K562 (cell line): ENCODE data around the gene KRT85. TPM values are rescaled to one million over a fixed set of nuclear protein-coding genes. Genes with fewer than 3 reads are reported as not detected.

Source experiments
- ATAC-seq: fragments of 200-7000 bp; cut with Tn5 transposase; 3 replicates; pipeline ENCODE4 v1.9.1; 2020; ENCODE audit warnings: moderate library complexity
- BruUV-seq: library from RNA; stranded (reverse); fragments of 400-500 nt; replicated peaks from 2 replicates; lab custom pipeline; 2021; lab: Mats Ljungman, UMichigan
- CTCF ChIA-PET: fragments of 300-600 bp; formaldehyde crosslinking; extraction: SDS; loops from one replicate; lab custom pipeline; 2021; ENCODE audit warnings: low intra/inter-chr PET ratio; lab: Yijun Ruan, JAX
- POLR2A ChIA-PET: fragments of 300-600, 350-650 bp; sonication (Branson Sonifier 250); formaldehyde crosslinking; extraction: SDS; loops from one replicate; lab custom pipeline; 2021; ENCODE audit warnings: antibody characterized with exemption, inconsistent platforms; lab: Yijun Ruan, JAX
- DNase-seq, 4 experiments: peaks; one replicate each; pipeline versions ENCODE4 v3.0.0 to v3.0.0-alpha.2; 2011 to 2018; ENCODE audit warnings: low spot score in 3 of 4, mixed read lengths in 3 of 4; ENCODE audit errors: extremely low read depth in 1 of 4
- FAIRE-seq: peaks from 2 replicates; lab custom pipeline; 2011; peaks lifted over from hg19 to GRCh38; lab: Jason Lieb, UNC
- H2AFZ ChIP-seq: 2 replicates; pipeline ENCODE4 v1.6.0; 2011; ENCODE audit warnings: low read depth, low read length, control low read depth, inconsistent platforms
- H3K27ac ChIP-seq: fragments of 200-600 bp; 3 replicates; pipeline ENCODE4 v1.8.0; 2011; ENCODE audit warnings: low read depth, mild to moderate bottlenecking, control low read depth, inconsistent platforms, low read length, moderate library complexity, mixed read lengths; ENCODE audit errors: extremely low read depth
- H3K27me3 ChIP-seq, 2 experiments: fragments of 300-600 bp in 1 of 2; 2 replicates in 1 of 2; 3 replicates in 1 of 2; pipeline versions ENCODE4 v1.6.0 to v1.8.0; 2011; ENCODE audit warnings: inconsistent platforms in 2 of 2, low read length in 2 of 2, mild to moderate bottlenecking in 1 of 2, mixed read lengths in 1 of 2, moderate library complexity in 1 of 2; ENCODE audit not compliant: control insufficient read depth in 2 of 2, insufficient read depth in 2 of 2
- H3K36me3 ChIP-seq: fragments of 300-600 bp; 3 replicates; pipeline ENCODE4 v1.8.0; 2011; ENCODE audit warnings: mild to moderate bottlenecking, low read length, inconsistent platforms; ENCODE audit not compliant: control insufficient read depth, insufficient read depth
- H3K4me1 ChIP-seq, 2 experiments: fragments of 200-600 bp in 1 of 2; replicated peaks in 1 of 2; 2 replicates in 1 of 2; 3 replicates in 1 of 2; pipeline versions ENCODE4 v1.5.1 to v1.8.0; 2011; ENCODE audit warnings: inconsistent platforms in 2 of 2, low read length in 2 of 2, mild to moderate bottlenecking in 1 of 2, mixed read lengths in 1 of 2, moderate library complexity in 1 of 2; ENCODE audit not compliant: control insufficient read depth in 2 of 2, insufficient read depth in 2 of 2
- H3K4me2 ChIP-seq: 2 replicates; pipeline ENCODE4 v1.6.1; 2011; ENCODE audit warnings: low read length, control low read depth, inconsistent platforms, mixed read lengths; ENCODE audit not compliant: insufficient read depth
- H3K4me3 ChIP-seq: fragments of 200-600 bp; sonication (generic), shearing (Covaris generic); 2 replicates; pipeline ENCODE4 v1.5.1; 2016; ENCODE audit warnings: control low read depth, inconsistent platforms
- H3K79me2 ChIP-seq: fragments of 200-600 bp; 3 replicates; pipeline ENCODE4 v1.8.0; 2011; ENCODE audit warnings: low read length, inconsistent platforms; ENCODE audit not compliant: control insufficient read depth, insufficient read depth
- H3K9ac ChIP-seq, 2 experiments: 2 replicates each; pipeline versions ENCODE4 v1.6.0 to v1.6.1; 2011; ENCODE audit warnings: low read depth in 2 of 2, low read length in 2 of 2, control low read depth in 1 of 2, inconsistent platforms in 1 of 2, mild to moderate bottlenecking in 1 of 2, mixed read lengths in 1 of 2; ENCODE audit not compliant: insufficient read depth in 1 of 2
- H3K9me1 ChIP-seq: one replicate; pipeline ENCODE4 v1.6.0; 2011; ENCODE audit warnings: inconsistent platforms, mild to moderate bottlenecking, low read length, moderate library complexity; ENCODE audit not compliant: control insufficient read depth, insufficient read depth
- H3K9me3 ChIP-seq: replicated peaks from 2 replicates; pipeline ENCODE4 v1.5.1; 2011; ENCODE audit warnings: low read depth, low read length, inconsistent platforms; ENCODE audit not compliant: control insufficient read depth, insufficient read depth
- H4K20me1 ChIP-seq: replicated peaks from 2 replicates; pipeline ENCODE4 v1.6.1; 2011; ENCODE audit warnings: low read length, inconsistent platforms, mixed read lengths; ENCODE audit not compliant: control insufficient read depth, insufficient read depth
- MCM5 ChIP-seq: fragments of 450-650 bp; IDR thresholded peaks from 2 replicates; pipeline ENCODE4 v1.6.1; 2016; ENCODE audit warnings: low read depth
- NRF1 ChIP-seq, 2 experiments: fragments of 450-650 bp; IDR thresholded peaks in 1 of 2; conservative IDR thresholded peaks in 1 of 2; 2 replicates each; pipeline ENCODE4 v1.6.1; 2014; ENCODE audit warnings: mild to moderate bottlenecking in 2 of 2
- RB1 ChIP-seq: fragments of 450-650 bp; IDR thresholded peaks from 2 replicates; pipeline ENCODE4 v1.6.1; 2017; ENCODE audit warnings: low read depth, mild to moderate bottlenecking
- RNF2 ChIP-seq: sonication (generic); IDR thresholded peaks from 2 replicates; pipeline ENCODE4 v1.6.1; 2016
- WGBS: fragments of 100-300 bp; shearing (Covaris generic); methylation state at CpG from one replicate; pipeline ENCODE4 v1.1.6; 2016; ENCODE audit warnings: low coverage, mixed read lengths; ENCODE audit not compliant: insufficient coverage; ENCODE audit errors: missing lambda C conversion rate; 5-methylcytosine and 5-hydroxymethylcytosine counted together
- in situ Hi-C: fragments of 300-500 bp; cut with MboI; formaldehyde crosslinking; loops from 4 replicates; pipeline ENCODE4 v1.15.0; 2018; ENCODE audit warnings: inconsistent platforms, mixed read lengths
- intact Hi-C: fragments of 100-400 bp; cut with micrococcal nuclease; formaldehyde crosslinking; loops from 2 replicates; pipeline ENCODE4 v1.14.2; 2022
- polyA plus RNA-seq, 8 experiments: library from polyadenylated mRNA; depleted of rRNA in 4 of 8; stranded (reverse) in 5 of 8; unstranded in 3 of 8; fragments of >200 nt; fragmentation: Nextera tagmentation in 2 of 8; fragmentation: Illumina TruSeq in 1 of 8; extraction: Ambion mirVana in 2 of 8; extraction: Trizol in 1 of 8; gene quantifications; 2 replicates each; pipeline versions ENCODE4 v1.2.1 to v1.2.3, GENCODE V29; 2011 to 2014; ENCODE audit warnings: inconsistent platforms in 1 of 8, missing spikeins in 1 of 8
- total RNA-seq, 7 experiments: library from RNA; depleted of rRNA in 6 of 7; stranded (reverse); fragments of >200 nt in 6 of 7; fragmentation: Illumina TruSeq in 2 of 7; extraction: Trizol in 2 of 7; gene quantifications; 2 replicates each; pipeline versions ENCODE4 v1.2.1 to v1.2.3, GENCODE V29; 2011 to 2021; ENCODE audit warnings: low replicate concordance in 1 of 7
- TF ChIP-seq, protein P1 (sequence below): conservative IDR thresholded peaks from 2 replicates; pipeline ENCODE4 v1.6.1; 2011; ENCODE audit warnings: low read depth, mild to moderate bottlenecking, low read length; ENCODE audit not compliant: control insufficient read depth
- TF ChIP-seq, protein P2 (sequence below), 2 experiments: IDR thresholded peaks in 1 of 2; conservative IDR thresholded peaks in 1 of 2; 2 replicates each; pipeline ENCODE4 v1.6.1; 2016; ENCODE audit warnings: low read depth in 2 of 2, mild to moderate bottlenecking in 1 of 2, missing compliant biosample characterization in 1 of 2, missing genetic modification characterization in 1 of 2, moderate library complexity in 1 of 2

The KRT85 gene
- total and polyA plus RNA-seq, 9 of the 15 experiments (the other 6 are each of a cell fraction or from before 2014, with no cell fraction given): not detected

DNA sequence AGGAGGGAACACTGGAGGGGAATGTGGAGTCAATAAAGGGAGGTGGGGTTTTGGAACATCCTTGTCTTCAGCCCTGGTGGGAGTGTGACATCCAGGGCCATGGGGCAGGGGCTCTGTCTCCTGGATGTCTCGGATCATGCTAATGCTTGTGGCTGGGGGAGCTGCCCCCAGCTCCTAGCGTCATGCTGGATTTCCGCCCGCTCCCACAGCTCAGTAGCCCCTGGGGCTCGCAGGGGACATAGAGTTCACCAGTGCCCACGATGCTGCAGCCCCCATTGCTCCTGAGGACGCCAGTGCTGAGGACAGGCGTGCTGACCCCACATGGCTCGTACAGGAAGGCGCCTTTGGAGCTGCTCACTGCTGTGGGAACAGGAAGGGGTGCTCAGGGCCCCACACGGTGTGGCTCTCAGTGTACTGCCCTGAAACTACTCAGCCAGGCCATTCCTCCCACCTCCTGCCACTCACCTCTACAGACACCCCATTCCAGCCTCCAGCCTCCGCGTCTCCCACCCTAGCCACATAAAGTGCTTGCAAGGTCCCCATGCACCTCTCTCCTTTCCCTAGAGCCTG is 27.6 kb upstream of the KRT85 start:
- Histone ChIP-seq H3K4me2 (no peak overlapping the region), H3K36me3 (no peaks in the 10 kb centered on the region), H2AFZ (no peak overlapping the region), H3K79me2 (no peaks in the 10 kb centered on the region), H3K9me3 (no peaks in the 10 kb centered on the region), H3K27ac (no peak overlapping the region), H3K4me3 (no peak overlapping the region), H3K9me1 (no peaks in the 10 kb centered on the region), H4K20me1 (0 out of 2 replicates have a peak, but pooled peaks cover 4% of the 10 kb centered on the region), H3K27me3 (peaks cover 0 to 41% of the 10 kb centered on the region in 2 experiments; a peak in 2 of 5 replicates), H3K9ac (0 out of 4 replicates have a peak overlapping the region, but pooled peaks of 1 of the 2 experiments have one; percentile 9), H3K4me1 (no peaks in the 10 kb centered on the region)
- FAIRE-seq (no peak), ATAC-seq (no peak), DNase-seq (no peak)
- BruUV-seq: no TSS peak
- ChIA-PET CTCF (interaction anchor here (1.2 kb wide), 1 partner anchor 485 kb away, joined by 4 read pairs; no protein-coding TSS in a partner anchor), POLR2A (interaction anchor here (1.0 kb wide), 1 partner anchor 150 kb away, joined by 3 read pairs; no protein-coding TSS in a partner anchor)
- intact Hi-C loops: no loop called here
- WGBS: 1% methylated on average over 13 of the region's 13 CpGs
- in situ Hi-C loops: no loop called here
- TF ChIP-seq, protein P1, sequence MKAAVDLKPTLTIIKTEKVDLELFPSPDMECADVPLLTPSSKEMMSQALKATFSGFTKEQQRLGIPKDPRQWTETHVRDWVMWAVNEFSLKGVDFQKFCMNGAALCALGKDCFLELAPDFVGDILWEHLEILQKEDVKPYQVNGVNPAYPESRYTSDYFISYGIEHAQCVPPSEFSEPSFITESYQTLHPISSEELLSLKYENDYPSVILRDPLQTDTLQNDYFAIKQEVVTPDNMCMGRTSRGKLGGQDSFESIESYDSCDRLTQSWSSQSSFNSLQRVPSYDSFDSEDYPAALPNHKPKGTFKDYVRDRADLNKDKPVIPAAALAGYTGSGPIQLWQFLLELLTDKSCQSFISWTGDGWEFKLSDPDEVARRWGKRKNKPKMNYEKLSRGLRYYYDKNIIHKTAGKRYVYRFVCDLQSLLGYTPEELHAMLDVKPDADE: no peak
- TF ChIP-seq, protein P2, sequence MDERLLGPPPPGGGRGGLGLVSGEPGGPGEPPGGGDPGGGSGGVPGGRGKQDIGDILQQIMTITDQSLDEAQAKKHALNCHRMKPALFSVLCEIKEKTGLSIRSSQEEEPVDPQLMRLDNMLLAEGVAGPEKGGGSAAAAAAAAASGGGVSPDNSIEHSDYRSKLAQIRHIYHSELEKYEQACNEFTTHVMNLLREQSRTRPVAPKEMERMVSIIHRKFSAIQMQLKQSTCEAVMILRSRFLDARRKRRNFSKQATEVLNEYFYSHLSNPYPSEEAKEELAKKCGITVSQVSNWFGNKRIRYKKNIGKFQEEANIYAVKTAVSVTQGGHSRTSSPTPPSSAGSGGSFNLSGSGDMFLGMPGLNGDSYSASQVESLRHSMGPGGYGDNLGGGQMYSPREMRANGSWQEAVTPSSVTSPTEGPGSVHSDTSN (CRISPR knock-in tag; IDR thresholded peaks at IDR 0.05; ENCODE audit: low read depth): no peak
- TF ChIP-seq, protein P2 (tag; conservative IDR thresholded peaks at IDR 0.05; ENCODE audit: low read depth): no peak
- TF ChIP-seq NRF1 (conservative IDR thresholded peaks at IDR 0.05 in 1 of 2, IDR thresholded peaks at IDR 0.05 in 1 of 2) (no peak), RNF2 (no peak), RB1 (no peak), MCM5 (no peak)
